ENCODE results near the gene FLAD1. TPM values are rescaled to one million over a fixed set of nuclear protein-coding genes. Genes with fewer than 3 reads are reported as not detected.

The FLAD1 gene
- total RNA-seq, 1 donor from 2014 or later, result 51.5 TPM

- H3K4me3 ChIP-seq (ENCODE audit: insufficient read depth, low read depth, low read length), result peak overlapping the region; percentile 65
- H3K27ac ChIP-seq (ENCODE audit: low read depth, low read length), result peak overlapping the region; percentile 65
- TF ChIP-seq CTCF (IDR thresholded peaks at IDR 0.05; ENCODE audit: insufficient read depth, low read depth, low read length) (no peak), EZH2 (IDR thresholded peaks at IDR 0.05; ENCODE audit: insufficient read depth, low read length) (no peak)
- H3K27ac Mint-ChIP-seq (ENCODE audit: unreplicated experiment), result peak overlapping the region; percentile 93
- H3K27me3 ChIP-seq (ENCODE audit: insufficient read depth, low read length), result no peaks in the 10 kb centered on the region
- peak overlapping the region; percentile 78 for H3K9ac ChIP-seq (ENCODE audit: low read length)
- peaks cover 20% of the 10 kb centered on the region for H3K79me2 ChIP-seq (ENCODE audit: insufficient read depth, low read length)
- H3K4me2 ChIP-seq (ENCODE audit: low read length), result peak overlapping the region; percentile 92
- H3K9me3 Mint-ChIP-seq (ENCODE audit: unreplicated experiment), result no peaks in the 10 kb centered on the region
- DNase-seq (ENCODE audit: low read depth) (no peak), FAIRE-seq (no peak)
- peaks cover 3% of the 10 kb centered on the region for H3K36me3 Mint-ChIP-seq (ENCODE audit: low read depth, unreplicated experiment)
- peak overlapping the region; percentile 87 for H3K4me3 Mint-ChIP-seq (ENCODE audit: unreplicated experiment)
- H2AFZ ChIP-seq (ENCODE audit: low read depth, low read length), result peak overlapping the region; percentile 29
- no peaks in the 10 kb centered on the region for H3K27me3 Mint-ChIP-seq (ENCODE audit: low read depth, unreplicated experiment)
- no peaks in the 10 kb centered on the region for H4K20me1 ChIP-seq (ENCODE audit: insufficient read depth, low read length)
- peaks cover 20% of the 10 kb centered on the region for H3K4me1 Mint-ChIP-seq (ENCODE audit: low read depth, unreplicated experiment)
- H3K36me3 ChIP-seq (ENCODE audit: insufficient read depth, low read length), result no peaks in the 10 kb centered on the region
- peaks cover 26% of the 10 kb centered on the region for H3K4me1 ChIP-seq (ENCODE audit: insufficient read depth, low read length)
- no peaks in the 10 kb centered on the region for H3K9me3 ChIP-seq (ENCODE audit: insufficient read depth, low read depth, low read length)
These were observed 17.2 kb downstream of the FLAD1 start for GRCh38 chr1:155000411-155000725.

- Mint-ChIP-seq H3K27ac (ENCODE audit: unreplicated experiment) (peak overlapping the region; percentile 58), H3K4me1 (ENCODE audit: low read depth, unreplicated experiment) (peaks cover 20% of the 10 kb centered on the region), H3K27me3 (ENCODE audit: low read depth, unreplicated experiment) (no peaks in the 10 kb centered on the region), H3K36me3 (ENCODE audit: low read depth, unreplicated experiment) (peaks cover 3% of the 10 kb centered on the region), H3K4me3 (ENCODE audit: unreplicated experiment) (peak overlapping the region; percentile 85), H3K9me3 (ENCODE audit: unreplicated experiment) (no peaks in the 10 kb centered on the region)
- no peaks in the 10 kb centered on the region for H3K27me3 ChIP-seq (ENCODE audit: insufficient read depth, low read length)
- DNase-seq (ENCODE audit: low read depth) (peak; percentile 89), FAIRE-seq (no peak)
- peaks cover 29% of the 10 kb centered on the region for H3K4me1 ChIP-seq (ENCODE audit: insufficient read depth, low read length)
- H3K36me3 ChIP-seq (ENCODE audit: insufficient read depth, low read length), result no peaks in the 10 kb centered on the region
- peaks cover 21% of the 10 kb centered on the region for H3K79me2 ChIP-seq (ENCODE audit: insufficient read depth, low read length)
- H3K4me2 ChIP-seq (ENCODE audit: low read length), result peak overlapping the region; percentile 92
- peaks cover 2% of the 10 kb centered on the region for H4K20me1 ChIP-seq (ENCODE audit: insufficient read depth, low read length)
- H3K9ac ChIP-seq (ENCODE audit: low read length), result peak overlapping the region; percentile 78
- H3K4me3 ChIP-seq (ENCODE audit: insufficient read depth, low read depth, low read length), result peak overlapping the region; percentile 65
- no peaks in the 10 kb centered on the region for H3K9me3 ChIP-seq (ENCODE audit: insufficient read depth, low read depth, low read length)
- TF ChIP-seq CTCF (IDR thresholded peaks at IDR 0.05; ENCODE audit: insufficient read depth, low read depth, low read length) (no peak), EZH2 (IDR thresholded peaks at IDR 0.05; ENCODE audit: insufficient read depth, low read length) (no peak)
- H3K27ac ChIP-seq (ENCODE audit: low read depth, low read length), result peak overlapping the region; percentile 65
- H2AFZ ChIP-seq (ENCODE audit: low read depth, low read length), result peak overlapping the region; percentile 68
These were observed 17.7 kb downstream of the FLAD1 start for GRCh38 chr1:155000726-155001424.

GRCh38 chr1:155001425-155001674 lies 18.2 kb downstream of the FLAD1 start:
- H3K36me3 ChIP-seq (ENCODE audit: insufficient read depth, low read length), result no peaks in the 10 kb centered on the region
- H3K4me1 ChIP-seq (ENCODE audit: insufficient read depth, low read length), result peaks cover 29% of the 10 kb centered on the region
- Mint-ChIP-seq H3K4me3 (ENCODE audit: unreplicated experiment) (peak overlapping the region; percentile 85), H3K27ac (ENCODE audit: unreplicated experiment) (peak overlapping the region; percentile 41), H3K4me1 (ENCODE audit: low read depth, unreplicated experiment) (peaks cover 20% of the 10 kb centered on the region), H3K36me3 (ENCODE audit: low read depth, unreplicated experiment) (peaks cover 3% of the 10 kb centered on the region), H3K9me3 (ENCODE audit: unreplicated experiment) (no peaks in the 10 kb centered on the region), H3K27me3 (ENCODE audit: low read depth, unreplicated experiment) (no peaks in the 10 kb centered on the region)
- TF ChIP-seq EZH2 (IDR thresholded peaks at IDR 0.05; ENCODE audit: insufficient read depth, low read length) (no peak), CTCF (IDR thresholded peaks at IDR 0.05; ENCODE audit: insufficient read depth, low read depth, low read length) (no peak)
- FAIRE-seq, result no peak
- H3K27ac ChIP-seq (ENCODE audit: low read depth, low read length), result peak overlapping the region; percentile 65
- no peak for DNase-seq (ENCODE audit: low read depth)
- H3K4me3 ChIP-seq (ENCODE audit: insufficient read depth, low read depth, low read length), result peak overlapping the region; percentile 65
- H3K27me3 ChIP-seq (ENCODE audit: insufficient read depth, low read length), result no peaks in the 10 kb centered on the region
- H3K79me2 ChIP-seq (ENCODE audit: insufficient read depth, low read length), result peaks cover 26% of the 10 kb centered on the region
- peak overlapping the region; percentile 78 for H3K9ac ChIP-seq (ENCODE audit: low read length)
- H4K20me1 ChIP-seq (ENCODE audit: insufficient read depth, low read length), result peaks cover 7% of the 10 kb centered on the region
- H2AFZ ChIP-seq (ENCODE audit: low read depth, low read length), result peak overlapping the region; percentile 68
- no peaks in the 10 kb centered on the region for H3K9me3 ChIP-seq (ENCODE audit: insufficient read depth, low read depth, low read length)
- peak overlapping the region; percentile 92 for H3K4me2 ChIP-seq (ENCODE audit: low read length)
